K562 (cell line): ENCODE measurements around the gene USP51. TPM values are rescaled to one million over a fixed set of nuclear protein-coding genes. Genes with fewer than 3 reads are reported as not detected.

Source experiments
- ATAC-seq: fragments of 200-7000 bp; cut with Tn5 transposase; 3 replicates; pipeline ENCODE4 v1.9.1; 2020; ENCODE audit warnings: moderate library complexity
- BruUV-seq: library from RNA; stranded (reverse); fragments of 400-500 nt; replicated peaks from 2 replicates; lab custom pipeline; 2021; lab: Mats Ljungman, UMichigan
- CTCF ChIA-PET: fragments of 300-600 bp; formaldehyde crosslinking; extraction: SDS; loops from one replicate; lab custom pipeline; 2021; ENCODE audit warnings: low intra/inter-chr PET ratio; lab: Yijun Ruan, JAX
- POLR2A ChIA-PET: fragments of 300-600, 350-650 bp; sonication (Branson Sonifier 250); formaldehyde crosslinking; extraction: SDS; loops from one replicate; lab custom pipeline; 2021; ENCODE audit warnings: antibody characterized with exemption, inconsistent platforms; lab: Yijun Ruan, JAX
- DNase-seq, 4 experiments: peaks; one replicate each; pipeline versions ENCODE4 v3.0.0 to v3.0.0-alpha.2; 2011 to 2018; ENCODE audit warnings: low spot score in 3 of 4, mixed read lengths in 3 of 4; ENCODE audit errors: extremely low read depth in 1 of 4
- FAIRE-seq: peaks from 2 replicates; lab custom pipeline; 2011; peaks lifted over from hg19 to GRCh38; lab: Jason Lieb, UNC
- H2AFZ ChIP-seq: 2 replicates; pipeline ENCODE4 v1.6.0; 2011; ENCODE audit warnings: low read depth, low read length, control low read depth, inconsistent platforms
- H3K27ac ChIP-seq: fragments of 200-600 bp; 3 replicates; pipeline ENCODE4 v1.8.0; 2011; ENCODE audit warnings: low read depth, mild to moderate bottlenecking, control low read depth, inconsistent platforms, low read length, moderate library complexity, mixed read lengths; ENCODE audit errors: extremely low read depth
- H3K27me3 ChIP-seq, 2 experiments: fragments of 300-600 bp in 1 of 2; 2 replicates in 1 of 2; 3 replicates in 1 of 2; pipeline versions ENCODE4 v1.6.0 to v1.8.0; 2011; ENCODE audit warnings: inconsistent platforms in 2 of 2, low read length in 2 of 2, mild to moderate bottlenecking in 1 of 2, mixed read lengths in 1 of 2, moderate library complexity in 1 of 2; ENCODE audit not compliant: control insufficient read depth in 2 of 2, insufficient read depth in 2 of 2
- H3K36me3 ChIP-seq: fragments of 300-600 bp; 3 replicates; pipeline ENCODE4 v1.8.0; 2011; ENCODE audit warnings: mild to moderate bottlenecking, low read length, inconsistent platforms; ENCODE audit not compliant: control insufficient read depth, insufficient read depth
- H3K4me1 ChIP-seq, 2 experiments: fragments of 200-600 bp in 1 of 2; replicated peaks in 1 of 2; 2 replicates in 1 of 2; 3 replicates in 1 of 2; pipeline versions ENCODE4 v1.5.1 to v1.8.0; 2011; ENCODE audit warnings: inconsistent platforms in 2 of 2, low read length in 2 of 2, mild to moderate bottlenecking in 1 of 2, mixed read lengths in 1 of 2, moderate library complexity in 1 of 2; ENCODE audit not compliant: control insufficient read depth in 2 of 2, insufficient read depth in 2 of 2
- H3K4me2 ChIP-seq: 2 replicates; pipeline ENCODE4 v1.6.1; 2011; ENCODE audit warnings: low read length, control low read depth, inconsistent platforms, mixed read lengths; ENCODE audit not compliant: insufficient read depth
- H3K4me3 ChIP-seq: fragments of 200-600 bp; sonication (generic), shearing (Covaris generic); 2 replicates; pipeline ENCODE4 v1.5.1; 2016; ENCODE audit warnings: control low read depth, inconsistent platforms
- H3K79me2 ChIP-seq: fragments of 200-600 bp; 3 replicates; pipeline ENCODE4 v1.8.0; 2011; ENCODE audit warnings: low read length, inconsistent platforms; ENCODE audit not compliant: control insufficient read depth, insufficient read depth
- H3K9ac ChIP-seq, 2 experiments: 2 replicates each; pipeline versions ENCODE4 v1.6.0 to v1.6.1; 2011; ENCODE audit warnings: low read depth in 2 of 2, low read length in 2 of 2, control low read depth in 1 of 2, inconsistent platforms in 1 of 2, mild to moderate bottlenecking in 1 of 2, mixed read lengths in 1 of 2; ENCODE audit not compliant: insufficient read depth in 1 of 2
- H3K9me1 ChIP-seq: one replicate; pipeline ENCODE4 v1.6.0; 2011; ENCODE audit warnings: inconsistent platforms, mild to moderate bottlenecking, low read length, moderate library complexity; ENCODE audit not compliant: control insufficient read depth, insufficient read depth
- H3K9me3 ChIP-seq: replicated peaks from 2 replicates; pipeline ENCODE4 v1.5.1; 2011; ENCODE audit warnings: low read depth, low read length, inconsistent platforms; ENCODE audit not compliant: control insufficient read depth, insufficient read depth
- H4K20me1 ChIP-seq: replicated peaks from 2 replicates; pipeline ENCODE4 v1.6.1; 2011; ENCODE audit warnings: low read length, inconsistent platforms, mixed read lengths; ENCODE audit not compliant: control insufficient read depth, insufficient read depth
- GABPA ChIP-seq: fragments of 200-800 bp; sonication (Bioruptor generic); conservative IDR thresholded peaks from 2 replicates; pipeline ENCODE4 v1.6.1; 2016; ENCODE audit warnings: low read depth, missing genetic modification characterization, missing compliant biosample characterization
- HDGF ChIP-seq: fragments of 450-650 bp; IDR thresholded peaks from 2 replicates; pipeline ENCODE4 v1.6.1; 2016
- HLTF ChIP-seq: fragments of 450-650 bp; IDR thresholded peaks from 2 replicates; pipeline ENCODE4 v1.6.1; 2016
- SNRNP70 ChIP-seq: fragments of 200-400 bp; formaldehyde crosslinking; optimal IDR thresholded peaks from 2 replicates; pipeline ENCODE3; 2017; ENCODE audit warnings: low read depth, low read length
- SUPT5H ChIP-seq: fragments of 450-650 bp; IDR thresholded peaks from 2 replicates; pipeline ENCODE4 v1.6.1; 2016
- ZBTB40 ChIP-seq, 2 experiments: fragments of 450-650 bp in 1 of 2; sonication (generic) in 1 of 2; formaldehyde crosslinking in 1 of 2; IDR thresholded peaks; 2 replicates each; pipeline versions ENCODE4 v1.7.1 to v1.9.0; 2016 to 2022; ENCODE audit warnings: inconsistent platforms in 1 of 2, mild to moderate bottlenecking in 1 of 2, missing genetic modification reagents in 1 of 2
- WGBS: fragments of 100-300 bp; shearing (Covaris generic); methylation state at CpG from one replicate; pipeline ENCODE4 v1.1.6; 2016; ENCODE audit warnings: low coverage, mixed read lengths; ENCODE audit not compliant: insufficient coverage; ENCODE audit errors: missing lambda C conversion rate; 5-methylcytosine and 5-hydroxymethylcytosine counted together
- in situ Hi-C: fragments of 300-500 bp; cut with MboI; formaldehyde crosslinking; loops from 4 replicates; pipeline ENCODE4 v1.15.0; 2018; ENCODE audit warnings: inconsistent platforms, mixed read lengths
- intact Hi-C: fragments of 100-400 bp; cut with micrococcal nuclease; formaldehyde crosslinking; loops from 2 replicates; pipeline ENCODE4 v1.14.2; 2022
- polyA plus RNA-seq, 8 experiments: library from polyadenylated mRNA; depleted of rRNA in 4 of 8; stranded (reverse) in 5 of 8; unstranded in 3 of 8; fragments of >200 nt; fragmentation: Nextera tagmentation in 2 of 8; fragmentation: Illumina TruSeq in 1 of 8; extraction: Ambion mirVana in 2 of 8; extraction: Trizol in 1 of 8; gene quantifications; 2 replicates each; pipeline versions ENCODE4 v1.2.1 to v1.2.3, GENCODE V29; 2011 to 2014; ENCODE audit warnings: inconsistent platforms in 1 of 8, missing spikeins in 1 of 8
- total RNA-seq, 7 experiments: library from RNA; depleted of rRNA in 6 of 7; stranded (reverse); fragments of >200 nt in 6 of 7; fragmentation: Illumina TruSeq in 2 of 7; extraction: Trizol in 2 of 7; gene quantifications; 2 replicates each; pipeline versions ENCODE4 v1.2.1 to v1.2.3, GENCODE V29; 2011 to 2021; ENCODE audit warnings: low replicate concordance in 1 of 7

Gene USP51
- total and polyA plus RNA-seq, 9 of the 15 experiments (the other 6 are each of a cell fraction or from before 2014, with no cell fraction given), result 0.59 to 3.9 (median 1.3) TPM

- no peak for TF ChIP-seq SNRNP70
- TF ChIP-seq HDGF, result no peak
- no peak for TF ChIP-seq SUPT5H
Measured at GRCh38 chrX:55452833-55453124, 36.9 kb downstream of the USP51 start (continued).

DNA sequence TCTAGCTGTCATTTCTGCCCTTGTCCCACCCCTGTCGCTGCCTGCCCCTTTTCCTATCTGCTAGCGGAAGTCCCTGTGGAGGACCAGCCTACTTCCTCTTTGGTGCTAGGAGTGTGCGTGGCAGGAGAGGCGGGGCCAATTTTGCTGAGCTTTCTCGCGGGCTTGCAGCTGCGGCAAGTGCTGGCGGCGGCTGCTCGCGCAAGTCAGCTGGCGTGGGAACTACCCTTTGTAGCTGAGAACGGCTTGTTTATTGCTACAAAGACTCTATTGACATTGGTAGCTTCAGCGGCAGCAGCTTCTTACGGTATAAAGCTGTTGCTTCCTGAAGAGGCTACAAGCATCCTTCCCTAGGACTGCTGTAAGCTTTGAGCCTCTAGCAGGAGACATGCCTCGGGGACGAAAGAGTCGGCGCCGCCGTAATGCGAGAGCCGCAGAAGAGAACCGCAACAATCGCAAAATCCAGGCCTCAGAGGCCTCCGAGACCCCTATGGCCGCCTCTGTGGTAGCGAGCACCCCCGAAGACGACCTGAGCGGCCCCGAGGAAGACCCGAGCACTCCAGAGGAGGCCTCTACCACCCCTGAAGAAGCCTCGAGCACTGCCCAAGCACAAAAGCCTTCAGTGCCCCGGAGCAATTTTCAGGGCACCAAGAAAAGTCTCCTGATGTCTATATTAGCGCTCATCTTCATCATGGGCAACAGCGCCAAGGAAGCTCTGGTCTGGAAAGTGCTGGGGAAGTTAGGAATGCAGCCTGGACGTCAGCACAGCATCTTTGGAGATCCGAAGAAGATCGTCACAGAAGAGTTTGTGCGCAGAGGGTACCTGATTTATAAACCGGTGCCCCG is 37.4 kb downstream of the USP51 start, which contains the start of gene MAGEH1:
Gene MAGEH1, plus strand, starts transcription at position 138 of the 843 bp plus-strand sequence. Its CDS starts 248 bp downstream, at position 386.
- in situ Hi-C loops, result no loop called here
- peak within 1 kb of the TSS; percentile 52 for H3K4me3 ChIP-seq
- no peak for TF ChIP-seq HLTF
- peak; percentile 80 for TF ChIP-seq GABPA (tag)
- peak; percentile 83 for TF ChIP-seq ZBTB40 (IDR thresholded peaks at IDR 0.05)
- TF ChIP-seq ZBTB40 (CRISPR knock-in tag; IDR thresholded peaks at IDR 0.05), result no peak

More for the DNA sequence above, 37.4 kb downstream of the USP51 start, which contains the start of gene MAGEH1:
- WGBS, result 7% methylated on average over 33 of the region's 43 CpGs
- peak within 1 kb of the TSS; percentile 69 for H2AFZ ChIP-seq
- H3K4me1 ChIP-seq, result no peaks in the 10 kb centered on the region
- H3K27me3 ChIP-seq, result no peaks in the 10 kb centered on the region
- no peaks in the 10 kb centered on the region for H3K9me1 ChIP-seq
- H3K4me2 ChIP-seq, result peak within 1 kb of the TSS; percentile 63
- no peak within 1 kb of the TSS; the same call in 2 of the 3 replicates for H3K27ac ChIP-seq
- ChIA-PET CTCF (no interaction called here), POLR2A (interaction anchor here (1.2 kb wide), 1 partner anchor 265 kb away, joined by 3 read pairs; the partner anchor contains the start of gene RRAGB)
- FAIRE-seq (peak; percentile 72), ATAC-seq (peak; percentile 98), DNase-seq (peak; percentile 41 to 81 (median 56))
- BruUV-seq, result no TSS peak
- no peaks in the 10 kb centered on the region for H3K9me3 ChIP-seq
- no peaks in the 10 kb centered on the region; the same call in 2 of the 3 replicates for H3K79me2 ChIP-seq
- intact Hi-C loops, result loop anchor here (10.0 kb wide), 2 partner anchors 73 to 263 kb away; partner anchors contain the start of gene RRAGB
- H3K9ac ChIP-seq, result peak within 1 kb of the TSS; percentile 66 to 84
- H4K20me1 ChIP-seq, result no peaks in the 10 kb centered on the region
- H3K36me3 ChIP-seq, result no peaks in the 10 kb centered on the region
